Nephron (organoid): ENCODE data around the gene CDCA8.

Experiments used
- H3K27ac Mint-ChIP-seq, 3 experiments: 2 replicates each; pipeline ENCODE4 v1.8.0; 2020; ENCODE audit warnings: mixed read lengths in 3 of 3, mild to moderate bottlenecking in 2 of 3, moderate library complexity in 1 of 3
- H3K27me3 Mint-ChIP-seq: 2 replicates; pipeline ENCODE4 v1.8.0; 2021; ENCODE audit warnings: low read depth, mild to moderate bottlenecking, moderate library complexity, mixed read lengths
- H3K36me3 Mint-ChIP-seq: 2 replicates; pipeline ENCODE4 v1.8.0; 2020; ENCODE audit warnings: low read depth, mixed read lengths
- H3K4me1 Mint-ChIP-seq: 2 replicates; pipeline ENCODE4 v1.8.0; 2020; ENCODE audit warnings: mixed read lengths
- H3K4me3 Mint-ChIP-seq, 3 experiments: 2 replicates each; pipeline ENCODE4 v1.8.0; 2020; ENCODE audit warnings: mild to moderate bottlenecking in 3 of 3, mixed read lengths in 3 of 3, moderate library complexity in 2 of 3
- H3K9me3 Mint-ChIP-seq: 2 replicates; pipeline ENCODE4 v1.8.0; 2020; ENCODE audit warnings: mixed read lengths
- CTCF ChIP-seq, 3 experiments: fragments of 200-600 bp; sonication (generic); IDR thresholded peaks; one replicate each; pipeline ENCODE4 v1.5.0; 2021; ENCODE audit warnings: antibody characterized with exemption in 3 of 3; ENCODE audit not compliant: unreplicated experiment in 3 of 3

The CDCA8 gene

GRCh38 chr1:37718901-37719571, 26.7 kb downstream of the CDCA8 start:
- TF ChIP-seq CTCF (IDR thresholded peaks at IDR 0.05; ENCODE audit: unreplicated experiment in 3 of 3): no peak
- Mint-ChIP-seq H3K9me3 (no peaks in the 10 kb centered on the region), H3K4me3 (no peak overlapping the region), H3K4me1 (no peaks in the 10 kb centered on the region), H3K27ac (no peak overlapping the region), H3K27me3 (peaks cover 23% of the 10 kb centered on the region), H3K36me3 (no peaks in the 10 kb centered on the region)

DNA sequence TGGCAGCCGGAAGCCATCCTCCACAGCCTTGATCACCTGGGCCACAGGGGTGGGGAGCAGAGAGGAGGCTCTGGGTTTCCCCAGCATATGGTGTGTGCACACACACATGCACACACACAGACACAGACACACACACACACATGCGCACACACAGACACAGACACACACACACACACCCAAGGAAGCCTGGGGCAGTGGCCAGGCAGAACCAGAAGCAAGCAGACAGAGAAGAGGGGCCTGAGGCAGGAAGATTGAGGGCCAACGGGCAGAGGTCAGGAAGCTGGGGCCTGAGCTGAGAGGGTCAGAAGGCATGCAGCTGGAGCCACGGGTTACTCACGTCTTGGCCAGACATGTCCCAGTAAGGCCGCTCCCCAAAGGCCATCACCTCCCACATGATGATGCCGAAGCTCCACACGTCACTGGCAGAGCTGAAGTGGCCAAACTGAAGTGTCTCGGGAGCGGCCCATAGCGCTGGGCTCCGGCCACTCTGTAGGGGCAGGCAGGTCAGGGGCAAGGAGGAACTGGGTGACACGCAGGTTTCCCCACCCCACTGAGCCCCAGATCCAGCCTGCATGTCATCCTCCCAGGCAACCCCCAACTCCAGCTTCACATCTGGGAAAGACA, 27.4 kb downstream of the CDCA8 start:
- Mint-ChIP-seq H3K4me1 (no peaks in the 10 kb centered on the region), H3K27me3 (peaks cover 24% of the 10 kb centered on the region), H3K9me3 (no peaks in the 10 kb centered on the region), H3K27ac (no peak overlapping the region), H3K4me3 (no peak overlapping the region), H3K36me3 (no peaks in the 10 kb centered on the region)
- TF ChIP-seq CTCF (IDR thresholded peaks at IDR 0.05; ENCODE audit: unreplicated experiment in 3 of 3): no peak

GRCh38 chr1:37720231-37721130, 28.2 kb downstream of the CDCA8 start:
- TF ChIP-seq CTCF (IDR thresholded peaks at IDR 0.05; ENCODE audit: unreplicated experiment in 3 of 3): no peak
- Mint-ChIP-seq H3K27me3 (peaks cover 22% of the 10 kb centered on the region), H3K27ac (no peak overlapping the region), H3K9me3 (no peaks in the 10 kb centered on the region), H3K4me3 (no peak overlapping the region), H3K36me3 (no peaks in the 10 kb centered on the region), H3K4me1 (no peaks in the 10 kb centered on the region)

GRCh38 chr1:37721565-37721964, 29.2 kb downstream of the CDCA8 start:
- no peak for TF ChIP-seq CTCF (IDR thresholded peaks at IDR 0.05; ENCODE audit: unreplicated experiment in 3 of 3)
- Mint-ChIP-seq H3K4me1 (no peaks in the 10 kb centered on the region), H3K9me3 (no peaks in the 10 kb centered on the region), H3K4me3 (no peak overlapping the region), H3K27me3 (peaks cover 27% of the 10 kb centered on the region), H3K27ac (no peak overlapping the region), H3K36me3 (no peaks in the 10 kb centered on the region)

DNA sequence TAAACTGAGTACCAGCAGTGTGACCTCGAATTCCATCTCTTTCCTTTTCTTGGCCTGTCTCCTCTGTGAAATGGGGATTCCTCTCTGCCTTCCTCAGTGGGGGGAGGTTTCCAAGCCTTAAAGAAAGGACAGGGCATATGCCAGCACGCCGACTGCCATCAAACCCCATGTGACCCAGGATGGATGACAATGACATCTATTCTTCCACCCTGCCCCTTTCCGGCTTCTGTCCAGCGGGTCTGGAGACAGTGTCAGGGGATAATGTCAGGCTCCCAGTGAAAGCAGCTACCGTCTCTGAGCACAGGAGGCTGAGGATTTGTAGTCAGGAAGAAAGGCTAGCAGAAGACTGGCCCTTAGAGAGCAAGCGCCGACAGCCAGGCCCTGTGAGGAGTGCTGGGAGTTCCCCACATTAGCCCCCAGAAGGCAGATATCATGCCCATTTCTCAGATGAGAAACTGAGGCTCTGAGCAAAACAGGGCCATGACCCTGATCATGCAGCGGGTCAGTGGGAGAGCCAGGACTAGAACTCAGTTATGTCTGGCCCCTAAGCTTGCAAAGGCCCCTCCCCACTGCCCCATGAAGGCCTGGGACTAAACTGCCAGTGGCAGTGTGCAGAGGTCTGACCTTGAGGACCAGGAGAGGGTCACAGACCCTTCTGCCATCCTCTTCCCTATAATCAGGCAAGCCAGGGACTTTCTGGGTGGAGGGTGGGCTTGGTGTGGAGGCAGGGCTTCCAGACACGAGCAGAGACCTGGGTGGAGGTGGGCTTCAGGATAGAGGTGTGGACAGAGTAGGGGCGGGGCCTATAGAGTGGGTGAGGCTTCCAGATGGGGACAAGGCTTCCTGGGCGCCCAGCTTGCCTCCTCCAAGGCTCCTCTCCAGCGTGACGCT, 30.1 kb downstream of the CDCA8 start:
- H3K27me3 Mint-ChIP-seq: peaks cover 28% of the 10 kb centered on the region
- no peak overlapping the region for H3K4me3 Mint-ChIP-seq

More for the DNA sequence above, 30.1 kb downstream of the CDCA8 start:
- no peaks in the 10 kb centered on the region for H3K9me3 Mint-ChIP-seq
- no peaks in the 10 kb centered on the region for H3K36me3 Mint-ChIP-seq
- no peak overlapping the region for H3K27ac Mint-ChIP-seq
- H3K4me1 Mint-ChIP-seq: no peaks in the 10 kb centered on the region
- TF ChIP-seq CTCF (IDR thresholded peaks at IDR 0.05; ENCODE audit: unreplicated experiment in 3 of 3): no peak
